ENCODE data around the gene DEFB131B. TPM values are rescaled to one million over a fixed set of nuclear protein-coding genes. Genes with fewer than 3 reads are reported as not detected.

DEFB131B gene
- total and polyA plus RNA-seq, 9 of the 15 experiments (the other 6 are each of a cell fraction or from before 2014, with no cell fraction given), result not detected

- TF ChIP-seq PML (IDR thresholded peaks at IDR 0.05; ENCODE audit: low read length) (peak; percentile 53; the same call in 1 of the 2 replicates), MAX (CRISPR knock-in tag; IDR thresholded peaks at IDR 0.05) (peak; percentile 40; the same call in 1 of the 2 replicates), ASH1L (IDR thresholded peaks at IDR 0.05; ENCODE audit: borderline replicate concordance, low read depth, partially characterized antibody) (peak; percentile 86), E2F1 (CRISPR knock-in tag; IDR thresholded peaks at IDR 0.05) (peak; percentile 88), GTF2E2 (tag; IDR thresholded peaks at IDR 0.05) (peak; percentile 78; the same call in 1 of the 2 replicates), BRD4 (IDR thresholded peaks at IDR 0.05) (no peak), ETV6 (IDR thresholded peaks at IDR 0.05; ENCODE audit: borderline replicate concordance in 1 of 2, low read depth in 2 of 2, low read length in 1 of 2) (no peak), ETV6 (CRISPR knock-in tag; IDR thresholded peaks at IDR 0.05; ENCODE audit: borderline replicate concordance) (0 out of 2 replicates have a peak, but pooled peaks have one; percentile 41), ZNF12 (CRISPR knock-in tag; IDR thresholded peaks at IDR 0.05) (0 out of 2 replicates have a peak, but pooled peaks have one; percentile 22), HLTF (IDR thresholded peaks at IDR 0.05) (peak; percentile 74; the same call in 1 of the 2 replicates), ARHGAP35 (IDR thresholded peaks at IDR 0.05; ENCODE audit: partially characterized antibody) (no peak), DIDO1 (tag; IDR thresholded peaks at IDR 0.05; ENCODE audit: low read depth) (peak; percentile 96), RBBP5 (IDR thresholded peaks at IDR 0.05; ENCODE audit: borderline replicate concordance, insufficient read depth, low read length, poor library complexity, severe bottlenecking) (peak; percentile 86), EHMT2 (IDR thresholded peaks at IDR 0.05) (0 out of 2 replicates have a peak, but pooled peaks have one; percentile 13), ZNF316 (IDR thresholded peaks at IDR 0.05) (peak; percentile 19; the same call in 1 of the 2 replicates), TBP (optimal IDR thresholded peaks at IDR 0.05; ENCODE audit: low read depth, low read length) (peak; percentile 55), E2F3 (CRISPR knock-in tag; IDR thresholded peaks at IDR 0.05) (peak; percentile 99), RFX5 (IDR thresholded peaks at IDR 0.05; ENCODE audit: low read depth, low read length) (no peak), BRCA1 (IDR thresholded peaks at IDR 0.05) (no peak), BRCA1 (CRISPR knock-in tag; IDR thresholded peaks at IDR 0.05) (no peak), GABPB1 (CRISPR knock-in tag; IDR thresholded peaks at IDR 0.05) (peak; percentile 100), SUPT5H (IDR thresholded peaks at IDR 0.05) (peak; percentile 77), PTTG1 (tag; IDR thresholded peaks at IDR 0.05; ENCODE audit: low read depth) (peak; percentile 55), ZNF41 (CRISPR knock-in tag; conservative IDR thresholded peaks at IDR 0.05) (no peak)
- TF ChIP-seq, protein P1, sequence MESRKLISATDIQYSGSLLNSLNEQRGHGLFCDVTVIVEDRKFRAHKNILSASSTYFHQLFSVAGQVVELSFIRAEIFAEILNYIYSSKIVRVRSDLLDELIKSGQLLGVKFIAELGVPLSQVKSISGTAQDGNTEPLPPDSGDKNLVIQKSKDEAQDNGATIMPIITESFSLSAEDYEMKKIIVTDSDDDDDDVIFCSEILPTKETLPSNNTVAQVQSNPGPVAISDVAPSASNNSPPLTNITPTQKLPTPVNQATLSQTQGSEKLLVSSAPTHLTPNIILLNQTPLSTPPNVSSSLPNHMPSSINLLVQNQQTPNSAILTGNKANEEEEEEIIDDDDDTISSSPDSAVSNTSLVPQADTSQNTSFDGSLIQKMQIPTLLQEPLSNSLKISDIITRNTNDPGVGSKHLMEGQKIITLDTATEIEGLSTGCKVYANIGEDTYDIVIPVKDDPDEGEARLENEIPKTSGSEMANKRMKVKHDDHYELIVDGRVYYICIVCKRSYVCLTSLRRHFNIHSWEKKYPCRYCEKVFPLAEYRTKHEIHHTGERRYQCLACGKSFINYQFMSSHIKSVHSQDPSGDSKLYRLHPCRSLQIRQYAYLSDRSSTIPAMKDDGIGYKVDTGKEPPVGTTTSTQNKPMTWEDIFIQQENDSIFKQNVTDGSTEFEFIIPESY (CRISPR knock-in tag; IDR thresholded peaks at IDR 0.05), result peak; percentile 53
- TF ChIP-seq, protein P2, sequence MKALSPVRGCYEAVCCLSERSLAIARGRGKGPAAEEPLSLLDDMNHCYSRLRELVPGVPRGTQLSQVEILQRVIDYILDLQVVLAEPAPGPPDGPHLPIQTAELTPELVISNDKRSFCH (CRISPR knock-in tag; IDR thresholded peaks at IDR 0.05), result no peak
- TF ChIP-seq, protein P2 (tag; IDR thresholded peaks at IDR 0.05), result peak; percentile 31; the same call in 1 of the 2 replicates
Observed at GRCh38 chr11:71927820-71928736, 49.8 kb downstream of the DEFB131B start, which contains the start of gene XNDC1N (continued).

Measured in K562 (cell line).